G401 (cell line): ENCODE measurements around the gene MRGPRX1. TPM values are rescaled to one million over a fixed set of nuclear protein-coding genes. Genes with fewer than 3 reads are reported as not detected.
"Not testable (repeated sequence)": the region's sequence is repeated elsewhere in the genome, so short reads cannot be mapped to it uniquely, and the experiment has no call there.

Experiments
- DNase-seq: peaks from one replicate; pipeline ENCODE4 v3.0.0-alpha.2; 2015; ENCODE audit warnings: low spot score
- in situ Hi-C: cut with HindIII; loops from 2 replicates; pipeline ENCODE4 v1.10.0; 2016; ENCODE audit warnings: low sequenced_read_pairs, mixed read lengths
- total RNA-seq: library from RNA; depleted of rRNA; stranded (reverse); fragments of >200 nt; shearing (Covaris generic); gene quantifications from 2 replicates; pipeline ENCODE4 v1.2.3, GENCODE V29; 2014; rRNA removed

MRGPRX1 gene
- not detected in 2 replicates for total RNA-seq

GRCh38 chr11:18939314-18939713, at the start of gene MRGPRX1:
Gene MRGPRX1 (minus strand): TSS chr11:18939414. CDS start chr11:18934784, 4,630 bp downstream.
- DNase-seq = no peak
- in situ Hi-C loops = no loop called here

GRCh38 chr11:18987454-18988231, 48.4 kb upstream of the MRGPRX1 start:
- DNase-seq = no peak
- in situ Hi-C loops = no loop called here

- in situ Hi-C loops = no loop called here
- DNase-seq = no peak
These were observed 47.5 kb upstream of the MRGPRX1 start for GRCh38 chr11:18986744-18987143.

GRCh38 chr11:18981897-18982296, 42.7 kb upstream of the MRGPRX1 start:
- in situ Hi-C loops = no loop called here
- DNase-seq = no peak

GRCh38 chr11:18974192-18974591, 35.0 kb upstream of the MRGPRX1 start:
- in situ Hi-C loops = no loop called here
- DNase-seq = no peak

GRCh38 chr11:18972336-18972735, 33.1 kb upstream of the MRGPRX1 start:
- DNase-seq = no peak
- in situ Hi-C loops = no loop called here

GRCh38 chr11:18969720-18970119, 30.5 kb upstream of the MRGPRX1 start:
- DNase-seq = no peak
- in situ Hi-C loops = no loop called here

GRCh38 chr11:18958221-18958910, 19.2 kb upstream of the MRGPRX1 start:
- DNase-seq = no peak
- in situ Hi-C loops = no loop called here

GRCh38 chr11:18956630-18957029, 17.4 kb upstream of the MRGPRX1 start:
- in situ Hi-C loops = no loop called here
- DNase-seq = no peak

- in situ Hi-C loops = no loop called here
- DNase-seq = no peak
These were observed 3.1 kb downstream of the MRGPRX1 start for GRCh38 chr11:18936002-18936673.

- no peak for DNase-seq
- in situ Hi-C loops = no loop called here
These were observed 4.9 kb downstream of the MRGPRX1 start for GRCh38 chr11:18934195-18934814.

GRCh38 chr11:18927550-18928322, 11.5 kb downstream of the MRGPRX1 start:
- in situ Hi-C loops = no loop called here
- no peak for DNase-seq

- in situ Hi-C loops, DNase-seq: not testable (repeated sequence)
These were observed 13.8 kb downstream of the MRGPRX1 start for GRCh38 chr11:18925426-18925825.

- DNase-seq = no peak
- in situ Hi-C loops = no loop called here
These were observed 26.3 kb downstream of the MRGPRX1 start for GRCh38 chr11:18912883-18913282.

- no peak for DNase-seq
- in situ Hi-C loops = no loop called here
These were observed 31.8 kb downstream of the MRGPRX1 start for GRCh38 chr11:18907391-18907790.

- in situ Hi-C loops, DNase-seq: not testable (repeated sequence)
These were observed 38.6 kb downstream of the MRGPRX1 start for GRCh38 chr11:18900637-18901036.

- in situ Hi-C loops, DNase-seq: not testable (repeated sequence)
These were observed 39.0 kb downstream of the MRGPRX1 start for GRCh38 chr11:18900151-18900611.

GRCh38 chr11:18891712-18892111, 47.5 kb downstream of the MRGPRX1 start:
- DNase-seq = not testable (repeated sequence)

GRCh38 chr11:18890615-18891014, 48.6 kb downstream of the MRGPRX1 start:
- in situ Hi-C loops = no loop called here
- DNase-seq = no peak

More at GRCh38 chr11:18891712-18892111, 47.5 kb downstream of the MRGPRX1 start:
- in situ Hi-C loops = not testable (repeated sequence)
